ENCODE measurements around the gene IL10RA. TPM values are rescaled to one million over a fixed set of nuclear protein-coding genes. Genes with fewer than 3 reads are reported as not detected.

The IL10RA gene
- total RNA-seq, 1 donor from 2014 or later: 37.7 TPM

- Histone ChIP-seq H3K27ac (no peak overlapping the region), H3K4me1 (no peaks in the 10 kb centered on the region), H3K27me3 (ENCODE audit: low read depth) (no peaks in the 10 kb centered on the region), H3K4me3 (no peak overlapping the region), H3K36me3 (no peaks in the 10 kb centered on the region), H3K9me3 (no peaks in the 10 kb centered on the region)
- TF ChIP-seq CTCF (IDR thresholded peaks at IDR 0.05): no peak
- ATAC-seq (no peak), DNase-seq (no peak)
- intact Hi-C loops (cut with DNase I): no loop called here
These were observed 63.6 kb downstream of the IL10RA start for GRCh38 chr11:118049771-118050170.

- Histone ChIP-seq H3K27ac (no peak overlapping the region), H3K9me3 (no peaks in the 10 kb centered on the region), H3K4me1 (no peaks in the 10 kb centered on the region), H3K4me3 (no peak overlapping the region), H3K36me3 (no peaks in the 10 kb centered on the region), H3K27me3 (ENCODE audit: low read depth) (no peaks in the 10 kb centered on the region)
- DNase-seq: no peak
- ATAC-seq: no peak
- intact Hi-C loops (cut with DNase I): no loop called here
- TF ChIP-seq CTCF (IDR thresholded peaks at IDR 0.05): no peak
These were observed 64.2 kb downstream of the IL10RA start for GRCh38 chr11:118050208-118050891.

Other genes starting within 250 kb of the IL10RA start
- gene DSCAML1, start 189.2 kb upstream of the IL10RA start, total RNA-seq: 0.95 TPM
- gene FXYD2, start 161.7 kb upstream of the IL10RA start, total RNA-seq: 2.8 TPM
- gene FXYD6, start 109.7 kb upstream of the IL10RA start, total RNA-seq: 61.2 TPM
- gene TMPRSS13, start 57.0 kb upstream of the IL10RA start, total RNA-seq: 7.0 TPM
- 7.9 TPM for gene TMPRSS4, start 90.7 kb downstream of the IL10RA start, total RNA-seq
- not detected for gene SMIM35, start 100.6 kb downstream of the IL10RA start, total RNA-seq
- 6.0 TPM for gene SCN4B, start 166.4 kb downstream of the IL10RA start, total RNA-seq
- gene SCN2B, start 190.2 kb downstream of the IL10RA start, total RNA-seq: 1.6 TPM
- 163 TPM for gene JAML, start 238.6 kb downstream of the IL10RA start, total RNA-seq

All from lower lobe of right lung (tissue), 2 donors.